IMR-90 (cell line): ENCODE measurements around the gene KRT73. TPM values are rescaled to one million over a fixed set of nuclear protein-coding genes. Genes with fewer than 3 reads are reported as not detected.
A peak's percentile ranks its signal among the peaks of the same experiment; 100 is the strongest.

Experiments used
- ATAC-seq: fragments of 200-7000 bp; cut with Tn5 transposase; 2 replicates; pipeline ENCODE4 v1.9.1; 2020; ENCODE audit warnings: low read depth, mild to moderate bottlenecking, moderate library complexity
- BruUV-seq: library from RNA; stranded (reverse); fragments of 400-500 nt; replicated peaks from 2 replicates; lab custom pipeline; 2021; lab: Mats Ljungman, UMichigan
- CTCF ChIA-PET: fragments of 300-600 bp; formaldehyde crosslinking; extraction: SDS; loops from one replicate; lab custom pipeline; 2021; ENCODE audit warnings: antibody characterized with exemption; lab: Yijun Ruan, JAX
- POLR2A ChIA-PET: fragments of 300-600 bp; sonication (Branson Sonifier 250); formaldehyde crosslinking; loops from one replicate; lab custom pipeline; 2022; ENCODE audit warnings: antibody characterized with exemption; ENCODE audit not compliant: unreplicated experiment; lab: Charles Lee
- DNase-seq: peaks from one replicate; pipeline ENCODE4 v3.0.0; 2013
- H2AFZ ChIP-seq: replicated peaks from 2 replicates; pipeline ENCODE3; 2013; ENCODE audit warnings: low read length, mild to moderate bottlenecking; ENCODE audit not compliant: poor library complexity
- H2AK5ac ChIP-seq: 2 replicates; pipeline ENCODE4 v1.6.1; 2013; ENCODE audit warnings: low read depth, low read length, inconsistent platforms
- H2AK9ac ChIP-seq: replicated peaks from 2 replicates; pipeline ENCODE3; 2013; ENCODE audit warnings: mild to moderate bottlenecking, low read depth, low read length, moderate library complexity; ENCODE audit not compliant: poor library complexity
- H2BK120ac ChIP-seq: 2 replicates; pipeline ENCODE4 v1.6.1; 2013; ENCODE audit warnings: low read depth, low read length, inconsistent platforms
- H2BK15ac ChIP-seq: 3 replicates; pipeline ENCODE4 v1.6.1; 2013; ENCODE audit warnings: low read depth, low read length, inconsistent platforms
- H2BK20ac ChIP-seq: 2 replicates; pipeline ENCODE4 v1.6.1; 2013; ENCODE audit warnings: low read depth, mild to moderate bottlenecking, inconsistent platforms, low read length, moderate library complexity
- H2BK5ac ChIP-seq: 2 replicates; pipeline ENCODE4 v1.6.1; 2013; ENCODE audit warnings: mild to moderate bottlenecking, low read depth, low read length, inconsistent platforms; ENCODE audit not compliant: poor library complexity, severe bottlenecking
- H3K14ac ChIP-seq: replicated peaks from 2 replicates; pipeline ENCODE4 v1.6.1; 2013; ENCODE audit warnings: low read depth, low read length, inconsistent platforms
- H3K18ac ChIP-seq: 2 replicates; pipeline ENCODE4 v1.6.1; 2013; ENCODE audit warnings: low read depth, low read length, control low read depth
- H3K23ac ChIP-seq: 2 replicates; pipeline ENCODE4 v1.6.1; 2013; ENCODE audit warnings: low read depth, low read length, inconsistent platforms
- H3K27ac ChIP-seq: 2 replicates; pipeline ENCODE4 v1.5.1; 2013; ENCODE audit warnings: mild to moderate bottlenecking, control low read depth, low read length; ENCODE audit not compliant: insufficient read depth
- H3K27me3 ChIP-seq: 2 replicates; pipeline ENCODE4 v1.6.1; 2013; ENCODE audit warnings: low read length; ENCODE audit not compliant: control insufficient read depth, insufficient read depth
- H3K36me3 ChIP-seq: 2 replicates; pipeline ENCODE4 v1.6.1; 2013; ENCODE audit warnings: low read length, mixed read lengths; ENCODE audit not compliant: control insufficient read depth, insufficient read depth
- H3K4ac ChIP-seq: 2 replicates; pipeline ENCODE4 v1.6.1; 2013; ENCODE audit warnings: low read depth, low read length, inconsistent platforms
- H3K4me1 ChIP-seq: 2 replicates; pipeline ENCODE4 v1.6.1; 2013; ENCODE audit warnings: low read length, mixed read lengths; ENCODE audit not compliant: control insufficient read depth, insufficient read depth
- H3K4me2 ChIP-seq: 2 replicates; pipeline ENCODE4 v1.6.1; 2013; ENCODE audit warnings: low read depth, mild to moderate bottlenecking, control low read depth, low read length, moderate library complexity
- H3K4me3 ChIP-seq: 2 replicates; pipeline ENCODE4 v1.5.1; 2013; ENCODE audit warnings: low read depth, mild to moderate bottlenecking, control low read depth, low read length, moderate library complexity; ENCODE audit not compliant: insufficient read depth
- H3K56ac ChIP-seq: 2 replicates; pipeline ENCODE4 v1.6.1; 2013; ENCODE audit warnings: low read length, inconsistent platforms; ENCODE audit not compliant: insufficient read depth; ENCODE audit errors: extremely low read depth
- H3K79me1 ChIP-seq, 2 experiments: 2 replicates each; pipeline ENCODE4 v1.6.1; 2013; ENCODE audit warnings: low read length in 2 of 2, inconsistent platforms in 1 of 2, low read depth in 1 of 2
- H3K9ac ChIP-seq: 2 replicates; pipeline ENCODE4 v1.6.1; 2013; ENCODE audit warnings: low read depth, low read length, control low read depth
- H3K9me1 ChIP-seq: 2 replicates; pipeline ENCODE4 v1.6.1; 2013; ENCODE audit warnings: low read length, inconsistent platforms; ENCODE audit not compliant: insufficient read depth
- H3K9me3 ChIP-seq: 2 replicates; pipeline ENCODE4 v1.6.1; 2013; ENCODE audit warnings: low read length; ENCODE audit not compliant: control insufficient read depth, insufficient read depth
- H4K20me1 ChIP-seq: 2 replicates; pipeline ENCODE4 v1.6.1; 2013; ENCODE audit warnings: low read length, inconsistent platforms; ENCODE audit not compliant: insufficient read depth
- H4K5ac ChIP-seq: 2 replicates; pipeline ENCODE4 v1.6.1; 2013; ENCODE audit warnings: mild to moderate bottlenecking, low read depth, low read length, control low read depth
- H4K8ac ChIP-seq, 2 experiments: 2 replicates each; pipeline ENCODE4 v1.6.1; 2013; ENCODE audit warnings: low read depth in 2 of 2, low read length in 2 of 2, control low read depth in 1 of 2, inconsistent platforms in 1 of 2
- H4K91ac ChIP-seq: 2 replicates; pipeline ENCODE4 v1.6.1; 2013; ENCODE audit warnings: low read depth, low read length, inconsistent platforms; ENCODE audit not compliant: insufficient read depth
- MAFK ChIP-seq: IDR thresholded peaks from 2 replicates; pipeline ENCODE4 v1.6.1; 2012; ENCODE audit warnings: low read depth, low read length, improper control_type of control experiment
- RCOR1 ChIP-seq: IDR thresholded peaks from 2 replicates; pipeline ENCODE4 v1.6.1; 2012; ENCODE audit warnings: mild to moderate bottlenecking, low read length, improper control_type of control experiment; ENCODE audit not compliant: insufficient replicate concordance
- WGBS, 2 experiments: methylation state at CpG; one replicate each; pipeline versions ENCODE4 v1.1.5 to v1.1.7; 2013; ENCODE audit warnings: missing lambda C conversion rate in 2 of 2; ENCODE audit not compliant: insufficient read length in 1 of 2; ENCODE audit errors: extremely low coverage in 2 of 2; 5-methylcytosine and 5-hydroxymethylcytosine counted together
- dilution Hi-C: fragments of 300-500 bp; cut with HindIII; formaldehyde crosslinking; loops from one replicate; pipeline ENCODE4 v1.14.3; 2018; ENCODE audit warnings: low sequenced_read_pairs; ENCODE audit not compliant: unreplicated experiment
- in situ Hi-C: fragments of 300-500 bp; cut with MboI; formaldehyde crosslinking; loops from 3 replicates; pipeline ENCODE4 v1.14.3; 2019; ENCODE audit warnings: low sequenced_read_pairs, inconsistent platforms, mixed read lengths
- intact Hi-C: fragments of 100-400 bp; cut with micrococcal nuclease; formaldehyde crosslinking; loops from 2 replicates; pipeline ENCODE4 v1.10.0; 2022
- polyA plus RNA-seq, 3 experiments: library from polyadenylated mRNA; depleted of rRNA; stranded (reverse); fragments of >200 nt; gene quantifications; 2 replicates each; pipeline ENCODE4 v1.2.3, GENCODE V29; 2012; ENCODE audit warnings: low replicate concordance in 1 of 3
- total RNA-seq: library from RNA; depleted of rRNA; stranded (reverse); fragments of >200 nt; gene quantifications from 2 replicates; pipeline ENCODE4 v1.2.3, GENCODE V29; 2012
- TF ChIP-seq, protein P1 (sequence below): conservative IDR thresholded peaks from 2 replicates; pipeline ENCODE4 v1.5.1; 2012; ENCODE audit warnings: mild to moderate bottlenecking, low read depth, low read length, improper control_type of control experiment
- TF ChIP-seq, protein P2 (sequence below): fragments of 150-350 bp; IDR thresholded peaks from 2 replicates; pipeline ENCODE4 v1.6.1; 2017; ENCODE audit warnings: mild to moderate bottlenecking, antibody characterized with exemption, low read length, low read depth

The KRT73 gene
- total and polyA plus RNA-seq, 2 of the 4 experiments (the other 2 are of a cell fraction), result not detected

DNA sequence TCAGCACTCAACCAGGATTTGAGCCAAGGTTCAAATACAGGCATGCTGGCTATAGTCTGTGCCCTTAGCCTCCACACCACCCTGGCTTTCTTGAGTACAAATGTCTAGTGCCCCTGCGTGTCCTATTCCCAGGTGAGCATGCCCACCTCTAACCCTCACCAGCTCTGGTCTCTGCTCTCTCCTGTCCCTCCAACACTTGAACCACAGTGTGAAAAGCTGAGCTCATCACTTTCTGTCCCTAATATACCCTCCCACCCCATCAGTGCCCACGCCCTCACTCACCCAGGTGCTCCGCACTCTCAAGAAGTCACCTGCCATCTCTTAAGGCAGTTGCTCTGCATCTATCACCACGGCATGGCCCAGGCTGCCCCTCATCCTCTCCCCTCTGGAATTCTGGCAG is 58.4 kb downstream of the KRT73 start:
- H2BK120ac ChIP-seq, result no peak overlapping the region
- DNase-seq, result no peak
- no peaks in the 10 kb centered on the region for H4K20me1 ChIP-seq
- no peak overlapping the region for H2BK5ac ChIP-seq
- H3K23ac ChIP-seq, result no peak overlapping the region
- H3K14ac ChIP-seq, result no peak overlapping the region
- no peak for ATAC-seq
- no peak overlapping the region for H3K9ac ChIP-seq
- H4K91ac ChIP-seq, result no peak overlapping the region
- H2AK5ac ChIP-seq, result no peak overlapping the region
- H3K4ac ChIP-seq, result no peak overlapping the region
- H3K36me3 ChIP-seq, result no peaks in the 10 kb centered on the region
- H3K56ac ChIP-seq, result no peak overlapping the region
- H3K4me1 ChIP-seq, result no peaks in the 10 kb centered on the region
- dilution Hi-C loops, result no loop called here
- H4K5ac ChIP-seq, result no peak overlapping the region
- H2AK9ac ChIP-seq, result no peak overlapping the region
- no peak for TF ChIP-seq RCOR1
- TF ChIP-seq, protein P1, sequence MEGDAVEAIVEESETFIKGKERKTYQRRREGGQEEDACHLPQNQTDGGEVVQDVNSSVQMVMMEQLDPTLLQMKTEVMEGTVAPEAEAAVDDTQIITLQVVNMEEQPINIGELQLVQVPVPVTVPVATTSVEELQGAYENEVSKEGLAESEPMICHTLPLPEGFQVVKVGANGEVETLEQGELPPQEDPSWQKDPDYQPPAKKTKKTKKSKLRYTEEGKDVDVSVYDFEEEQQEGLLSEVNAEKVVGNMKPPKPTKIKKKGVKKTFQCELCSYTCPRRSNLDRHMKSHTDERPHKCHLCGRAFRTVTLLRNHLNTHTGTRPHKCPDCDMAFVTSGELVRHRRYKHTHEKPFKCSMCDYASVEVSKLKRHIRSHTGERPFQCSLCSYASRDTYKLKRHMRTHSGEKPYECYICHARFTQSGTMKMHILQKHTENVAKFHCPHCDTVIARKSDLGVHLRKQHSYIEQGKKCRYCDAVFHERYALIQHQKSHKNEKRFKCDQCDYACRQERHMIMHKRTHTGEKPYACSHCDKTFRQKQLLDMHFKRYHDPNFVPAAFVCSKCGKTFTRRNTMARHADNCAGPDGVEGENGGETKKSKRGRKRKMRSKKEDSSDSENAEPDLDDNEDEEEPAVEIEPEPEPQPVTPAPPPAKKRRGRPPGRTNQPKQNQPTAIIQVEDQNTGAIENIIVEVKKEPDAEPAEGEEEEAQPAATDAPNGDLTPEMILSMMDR, result no peak
- TF ChIP-seq, protein P2, sequence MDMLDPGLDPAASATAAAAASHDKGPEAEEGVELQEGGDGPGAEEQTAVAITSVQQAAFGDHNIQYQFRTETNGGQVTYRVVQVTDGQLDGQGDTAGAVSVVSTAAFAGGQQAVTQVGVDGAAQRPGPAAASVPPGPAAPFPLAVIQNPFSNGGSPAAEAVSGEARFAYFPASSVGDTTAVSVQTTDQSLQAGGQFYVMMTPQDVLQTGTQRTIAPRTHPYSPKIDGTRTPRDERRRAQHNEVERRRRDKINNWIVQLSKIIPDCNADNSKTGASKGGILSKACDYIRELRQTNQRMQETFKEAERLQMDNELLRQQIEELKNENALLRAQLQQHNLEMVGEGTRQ, result no peak
- TF ChIP-seq MAFK, result peak; percentile 50
- H3K27ac ChIP-seq, result no peak overlapping the region
- ChIA-PET CTCF (no interaction called here), POLR2A (no interaction called here)
- H3K4me3 ChIP-seq, result no peak overlapping the region
- BruUV-seq, result no TSS peak
- 33% methylated on average over 1 of the region's 4 CpGs; no CpG with 5 or more reads in 1 of the 2 experiments for WGBS, 2 experiments
- no peak overlapping the region for H2BK20ac ChIP-seq
- H3K27me3 ChIP-seq, result peaks cover 21% of the 10 kb centered on the region
- no peak overlapping the region for H2BK15ac ChIP-seq
- H2AFZ ChIP-seq, result no peak overlapping the region
- intact Hi-C loops, result no loop called here
- no peaks in the 10 kb centered on the region for H3K79me1 ChIP-seq
- in situ Hi-C loops, result no loop called here
- no peaks in the 10 kb centered on the region for H3K9me1 ChIP-seq
- no peaks in the 10 kb centered on the region for H3K9me3 ChIP-seq
- no peak overlapping the region for H4K8ac ChIP-seq
- H3K4me2 ChIP-seq, result no peak overlapping the region
- H3K18ac ChIP-seq, result no peak overlapping the region
